T-helper 2 cell (primary cell): ENCODE measurements around the gene ZNF611.
"Not testable (repeated sequence)": the region's sequence is repeated elsewhere in the genome, so short reads cannot be mapped to it uniquely, and the experiment has no call there.

Experiments used
- DNase-seq, 5 experiments: peaks; one replicate each; pipeline versions ENCODE4 v3.0.0 to v3.0.0-alpha.2; 2012 to 2022

ZNF611 gene

DNA sequence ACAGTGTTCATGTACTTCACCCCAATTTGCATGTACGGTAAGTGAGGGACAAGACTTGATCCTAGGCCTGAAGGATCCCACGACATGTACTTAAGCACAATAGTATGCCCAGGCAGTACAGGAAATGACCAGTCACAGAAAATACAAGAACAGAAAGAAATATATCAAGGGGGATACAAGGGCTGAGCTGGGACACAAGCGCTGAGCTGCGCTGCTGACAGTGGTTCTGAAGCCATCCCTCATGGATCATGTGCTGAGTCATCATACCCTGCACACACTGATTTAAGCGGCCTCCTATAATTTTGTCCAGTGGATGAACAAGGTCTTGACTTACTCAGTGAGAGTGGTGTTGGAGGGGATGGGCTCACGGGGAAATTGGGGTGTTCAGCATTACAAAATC lies 59.6 kb downstream of the ZNF611 start:
- not testable (repeated sequence) for DNase-seq

DNA sequence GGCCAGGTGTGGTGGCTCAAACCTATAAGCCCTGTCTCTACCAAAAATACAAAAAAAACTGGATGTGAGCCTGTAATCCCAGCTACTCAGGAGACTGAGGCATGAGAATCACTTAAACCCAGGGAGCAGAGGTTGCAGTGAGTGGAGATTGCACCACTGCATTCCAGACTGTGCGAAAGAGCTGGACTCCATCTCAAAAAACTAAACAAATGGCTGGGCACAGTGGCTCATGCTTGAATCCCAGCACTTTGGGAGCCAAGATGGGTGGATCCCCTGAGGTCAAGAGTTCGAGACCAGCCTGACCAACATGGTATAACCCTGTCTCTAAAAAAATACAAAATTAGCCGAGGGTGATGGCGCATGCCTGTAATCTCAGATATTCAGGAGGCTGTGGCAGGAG lies 61.8 kb downstream of the ZNF611 start:
- no peak for DNase-seq

DNA sequence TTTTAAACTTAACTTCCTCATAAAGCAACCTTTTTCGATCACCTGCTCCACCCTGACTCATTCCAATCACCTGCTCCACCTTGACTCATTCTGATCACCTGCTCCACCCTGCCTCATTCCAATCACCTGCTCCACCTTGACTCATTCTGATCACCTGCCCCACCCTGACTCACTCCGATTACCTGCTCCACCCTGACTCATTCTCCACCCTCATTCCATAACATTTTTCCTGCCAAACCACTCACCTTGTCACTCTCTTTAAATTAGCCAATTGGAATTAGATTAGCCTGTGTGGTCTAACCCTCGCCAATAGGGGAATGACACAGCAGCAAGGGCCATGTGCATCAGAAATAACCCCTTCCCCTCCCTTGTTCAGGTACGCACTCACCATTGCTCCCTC lies 64.8 kb downstream of the ZNF611 start:
- DNase-seq, result no peak

DNA sequence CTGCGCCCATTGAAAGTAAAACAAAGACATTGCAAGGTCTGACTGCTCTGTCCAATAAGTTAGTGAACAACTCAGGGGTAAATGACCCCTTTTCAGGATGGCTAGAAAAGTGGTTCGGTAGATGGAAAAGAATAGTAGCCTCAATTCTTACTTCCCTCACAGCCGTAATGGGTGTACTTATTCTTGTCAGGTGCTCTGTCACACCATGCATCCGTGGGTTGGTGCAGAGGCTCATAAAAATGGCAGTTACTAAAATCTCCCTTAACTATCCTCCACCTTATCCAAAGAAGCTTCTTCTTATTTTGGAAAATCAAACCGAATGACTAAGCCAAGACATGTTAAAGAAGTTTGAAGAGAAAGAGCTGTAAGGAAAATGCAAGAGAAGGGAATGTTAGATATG lies 65.3 kb downstream of the ZNF611 start:
- no peak for DNase-seq

DNA sequence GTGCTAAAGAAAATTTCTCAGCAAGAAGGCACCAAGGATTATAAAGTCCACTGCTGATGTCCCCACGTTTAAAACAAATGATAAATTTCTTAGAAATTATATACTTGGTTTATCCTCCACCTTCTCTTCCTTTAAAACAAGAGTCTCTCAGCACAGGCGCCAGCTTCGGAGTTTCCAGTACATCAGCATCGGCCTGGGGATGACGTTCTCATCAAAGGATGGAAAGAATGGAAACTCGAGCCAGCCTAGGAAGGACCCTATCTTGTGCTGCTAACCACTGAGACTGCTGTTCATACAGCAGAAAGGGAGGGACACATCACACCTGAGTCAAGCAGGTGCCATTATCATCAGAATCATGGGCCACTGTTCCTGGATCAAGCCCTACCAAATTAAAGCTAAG lies 66.9 kb downstream of the ZNF611 start:
- DNase-seq, result no peak

DNA sequence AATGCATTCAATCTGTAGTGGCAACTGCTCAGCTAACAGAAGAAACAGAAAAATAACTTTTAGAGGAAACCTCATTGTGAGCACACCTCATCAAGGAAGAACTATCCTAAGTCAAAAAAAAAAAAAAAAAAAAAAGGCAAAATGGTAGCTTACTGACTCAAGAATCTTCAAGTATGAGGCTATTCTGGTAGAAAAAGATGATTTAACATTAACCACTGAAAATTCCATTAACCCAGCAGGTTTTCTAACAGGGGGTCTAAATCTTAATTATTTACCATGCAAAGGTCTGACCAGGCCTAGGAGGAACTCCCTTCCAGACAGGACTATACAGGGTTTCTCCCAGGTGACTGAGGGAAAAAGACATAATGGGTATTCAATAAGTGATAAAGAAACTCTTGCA lies 68.3 kb downstream of the ZNF611 start:
- no peak for DNase-seq

DNA sequence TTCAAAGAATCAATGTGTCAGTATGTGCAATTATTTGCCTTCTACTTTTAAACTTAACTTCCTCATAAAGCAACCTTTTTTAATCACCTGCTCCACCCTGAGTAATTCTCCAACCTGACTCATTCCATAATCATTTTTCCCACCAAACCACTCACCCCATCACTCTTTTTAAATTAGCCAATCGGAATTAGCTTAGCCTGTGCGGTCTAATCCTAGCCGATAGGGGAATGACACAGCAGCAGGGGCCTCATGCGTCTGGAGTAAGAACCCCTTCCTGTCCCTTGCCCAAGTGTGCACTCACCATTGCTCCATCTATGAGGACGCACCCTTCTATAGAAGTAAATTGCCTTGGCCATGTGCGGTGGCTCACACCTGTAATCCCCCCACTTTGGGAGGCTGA lies 69.3 kb downstream of the ZNF611 start:
- no peak for DNase-seq

DNA sequence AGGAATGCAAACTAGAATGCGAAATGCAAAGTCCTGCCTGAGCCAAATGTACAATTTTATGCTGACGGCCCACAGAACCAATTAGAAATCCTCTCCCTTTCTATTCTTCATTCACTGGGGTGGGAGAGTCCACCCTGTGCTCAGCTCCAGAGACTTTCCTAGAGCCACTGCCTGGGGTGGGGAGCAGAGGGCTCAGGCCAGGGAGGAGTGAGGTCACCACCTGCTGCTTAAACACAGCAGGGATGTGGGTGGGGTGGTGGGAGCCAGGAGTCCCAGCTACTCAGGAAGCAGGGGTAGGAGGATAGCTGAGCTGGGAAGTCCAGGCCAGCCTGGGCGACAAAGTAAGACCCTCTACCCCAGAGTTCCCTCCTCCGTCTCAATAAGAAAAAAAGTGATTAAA lies 69.8 kb downstream of the ZNF611 start:
- no peak for DNase-seq

DNA sequence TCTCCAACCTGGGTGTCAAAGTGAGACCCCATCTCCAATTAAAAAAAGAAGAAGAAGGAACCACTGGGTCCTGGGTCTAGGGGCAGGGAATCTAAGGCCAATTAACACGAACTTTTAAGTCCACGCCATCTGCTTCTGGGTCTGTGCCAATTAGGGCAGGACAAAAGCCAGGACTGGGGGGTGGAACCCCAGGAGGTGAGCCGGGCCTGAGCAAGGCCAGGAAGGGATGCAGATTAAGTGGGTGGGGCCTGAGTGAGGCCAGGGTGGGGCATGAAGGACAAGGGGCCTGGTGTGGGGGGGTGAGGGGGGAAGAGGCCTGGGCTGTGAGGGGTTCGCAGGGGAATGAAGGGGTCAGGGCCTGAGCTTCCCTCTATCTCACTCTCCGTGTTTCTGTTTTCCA lies 70.4 kb downstream of the ZNF611 start:
- DNase-seq, result no peak

DNA sequence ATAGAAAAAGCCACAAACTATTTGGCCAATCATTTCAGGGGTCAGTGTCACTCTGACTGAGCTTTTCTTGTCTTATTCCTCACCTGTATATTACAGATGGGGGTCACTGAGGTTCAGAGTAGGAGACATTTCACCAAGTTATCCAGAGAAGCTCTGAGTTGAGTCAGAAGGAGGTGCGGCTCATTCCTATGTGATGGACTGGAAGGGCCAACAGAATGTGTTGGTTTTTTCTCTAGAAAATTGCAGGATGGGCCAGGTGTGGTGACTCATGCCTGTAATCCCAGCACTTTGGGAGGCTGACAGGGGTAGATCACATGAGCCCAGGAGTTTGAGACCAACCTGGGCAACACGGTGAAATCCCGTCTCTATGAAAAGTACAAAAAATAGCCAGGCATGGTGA lies 72.2 kb downstream of the ZNF611 start:
- DNase-seq, result no peak

DNA sequence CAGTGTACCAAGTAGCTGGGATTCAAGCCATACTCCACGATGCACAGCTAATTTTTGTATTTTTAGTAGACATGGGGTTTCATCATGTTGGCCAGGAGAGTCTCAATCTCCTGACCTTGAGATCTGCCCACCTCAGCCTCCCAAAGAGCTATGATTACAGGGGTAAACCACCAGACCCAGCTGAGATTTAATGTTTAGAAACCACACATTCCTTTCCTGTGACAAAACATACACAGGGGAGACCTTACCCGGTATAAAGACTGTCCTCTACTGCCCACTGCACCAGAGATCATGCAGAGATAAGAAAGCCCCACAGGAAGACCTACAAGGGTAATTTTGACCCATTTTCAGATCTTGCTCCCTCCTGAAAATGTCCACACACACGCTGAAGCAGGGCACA lies 73.9 kb downstream of the ZNF611 start:
- no peak for DNase-seq

DNA sequence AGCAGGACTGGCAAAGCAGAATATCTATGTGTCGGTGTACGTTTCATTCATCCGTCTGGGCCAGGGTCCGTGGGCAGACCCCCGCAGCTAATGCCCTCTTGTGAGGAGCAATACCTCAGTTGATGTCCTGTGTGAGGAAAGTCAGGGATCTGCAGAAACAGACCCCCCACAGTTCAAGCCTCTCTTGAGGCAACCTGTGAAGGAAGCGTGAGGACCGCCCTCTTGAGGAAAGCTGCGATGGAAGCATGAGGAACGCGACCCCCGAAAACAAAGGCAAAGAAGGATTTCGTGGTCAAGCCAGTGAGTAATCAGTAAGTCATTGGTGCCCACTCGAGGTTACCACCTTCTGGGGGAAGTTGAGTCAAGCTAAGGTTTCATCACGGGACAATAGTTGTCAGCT lies 75.8 kb downstream of the ZNF611 start:
- no peak for DNase-seq

DNA sequence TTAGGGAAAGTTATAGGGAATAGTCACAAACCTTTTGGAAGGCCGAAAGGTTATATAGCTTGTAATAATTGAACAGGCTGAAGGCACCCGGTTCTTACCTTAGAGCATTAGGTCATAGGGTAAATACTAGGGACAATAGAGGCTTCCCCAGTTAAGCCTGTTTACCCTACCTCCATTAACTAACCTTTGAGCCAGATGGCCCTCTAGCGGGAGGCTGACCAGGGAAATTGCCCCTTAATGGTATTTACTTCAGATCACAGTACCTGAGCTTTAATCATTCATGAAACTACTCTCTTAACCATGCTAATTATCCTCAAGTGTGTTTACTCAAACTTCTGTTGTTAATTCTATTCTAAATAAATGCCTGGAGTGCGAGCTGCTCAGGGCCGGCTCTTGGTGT lies 76.2 kb downstream of the ZNF611 start:
- DNase-seq, result no peak

DNA sequence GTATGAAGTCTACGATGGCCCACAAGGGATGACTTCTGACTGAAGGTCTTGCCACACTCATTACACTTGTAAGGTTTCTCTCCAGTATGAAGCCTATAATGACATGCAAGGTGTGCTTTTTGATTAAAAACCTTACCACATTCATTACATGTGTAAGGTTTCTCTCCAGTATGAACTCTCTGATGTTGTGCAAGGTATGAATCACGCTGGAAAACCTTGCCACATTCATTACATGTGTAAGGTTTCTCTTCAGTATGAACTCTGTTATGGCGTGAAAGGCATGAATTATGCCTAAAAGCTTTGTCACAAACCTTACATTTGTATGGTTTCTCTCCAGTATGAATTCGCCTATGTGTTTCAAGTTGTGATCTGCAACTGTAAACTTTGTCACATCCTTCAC lies 81.7 kb downstream of the ZNF611 start:
- DNase-seq, result no peak
